Measurements from ENCODE around the gene SLC16A1.

DNA sequence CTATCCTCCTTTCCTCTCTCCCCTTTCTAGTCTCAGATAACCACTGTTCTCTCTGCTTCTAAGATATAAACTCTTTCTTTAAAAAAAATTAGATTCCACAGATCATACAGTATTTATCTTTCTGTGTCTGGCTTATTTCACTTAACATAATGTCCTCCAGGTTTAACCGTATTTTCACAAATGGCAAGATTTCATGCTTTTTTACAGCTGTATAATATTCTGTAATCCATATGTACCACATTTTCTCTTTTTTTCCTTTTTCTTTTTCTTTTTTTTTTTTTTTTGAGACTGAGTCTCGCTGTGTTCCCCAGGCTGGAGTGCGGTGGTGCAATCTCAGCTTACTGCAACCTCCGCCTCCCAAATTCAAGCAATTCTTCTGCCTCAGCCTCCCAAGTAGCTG lies 5.1 kb upstream of the SLC16A1 start:
- TF ChIP-seq, protein P1, sequence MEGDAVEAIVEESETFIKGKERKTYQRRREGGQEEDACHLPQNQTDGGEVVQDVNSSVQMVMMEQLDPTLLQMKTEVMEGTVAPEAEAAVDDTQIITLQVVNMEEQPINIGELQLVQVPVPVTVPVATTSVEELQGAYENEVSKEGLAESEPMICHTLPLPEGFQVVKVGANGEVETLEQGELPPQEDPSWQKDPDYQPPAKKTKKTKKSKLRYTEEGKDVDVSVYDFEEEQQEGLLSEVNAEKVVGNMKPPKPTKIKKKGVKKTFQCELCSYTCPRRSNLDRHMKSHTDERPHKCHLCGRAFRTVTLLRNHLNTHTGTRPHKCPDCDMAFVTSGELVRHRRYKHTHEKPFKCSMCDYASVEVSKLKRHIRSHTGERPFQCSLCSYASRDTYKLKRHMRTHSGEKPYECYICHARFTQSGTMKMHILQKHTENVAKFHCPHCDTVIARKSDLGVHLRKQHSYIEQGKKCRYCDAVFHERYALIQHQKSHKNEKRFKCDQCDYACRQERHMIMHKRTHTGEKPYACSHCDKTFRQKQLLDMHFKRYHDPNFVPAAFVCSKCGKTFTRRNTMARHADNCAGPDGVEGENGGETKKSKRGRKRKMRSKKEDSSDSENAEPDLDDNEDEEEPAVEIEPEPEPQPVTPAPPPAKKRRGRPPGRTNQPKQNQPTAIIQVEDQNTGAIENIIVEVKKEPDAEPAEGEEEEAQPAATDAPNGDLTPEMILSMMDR (conservative IDR thresholded peaks at IDR 0.05; ENCODE audit: low read length), result no peak
- TF ChIP-seq EZH2phosphoT487 (IDR thresholded peaks at IDR 0.05; ENCODE audit: borderline replicate concordance), result no peak
